ENCODE results near the gene SOX13. TPM values are rescaled to one million over a fixed set of nuclear protein-coding genes. Genes with fewer than 3 reads are reported as not detected.
A peak's percentile ranks its signal among the peaks of the same experiment; 100 is the strongest.

Gene SOX13
- total RNA-seq, 2 experiments from 2014 or later: 7.4 to 7.8 TPM

DNA sequence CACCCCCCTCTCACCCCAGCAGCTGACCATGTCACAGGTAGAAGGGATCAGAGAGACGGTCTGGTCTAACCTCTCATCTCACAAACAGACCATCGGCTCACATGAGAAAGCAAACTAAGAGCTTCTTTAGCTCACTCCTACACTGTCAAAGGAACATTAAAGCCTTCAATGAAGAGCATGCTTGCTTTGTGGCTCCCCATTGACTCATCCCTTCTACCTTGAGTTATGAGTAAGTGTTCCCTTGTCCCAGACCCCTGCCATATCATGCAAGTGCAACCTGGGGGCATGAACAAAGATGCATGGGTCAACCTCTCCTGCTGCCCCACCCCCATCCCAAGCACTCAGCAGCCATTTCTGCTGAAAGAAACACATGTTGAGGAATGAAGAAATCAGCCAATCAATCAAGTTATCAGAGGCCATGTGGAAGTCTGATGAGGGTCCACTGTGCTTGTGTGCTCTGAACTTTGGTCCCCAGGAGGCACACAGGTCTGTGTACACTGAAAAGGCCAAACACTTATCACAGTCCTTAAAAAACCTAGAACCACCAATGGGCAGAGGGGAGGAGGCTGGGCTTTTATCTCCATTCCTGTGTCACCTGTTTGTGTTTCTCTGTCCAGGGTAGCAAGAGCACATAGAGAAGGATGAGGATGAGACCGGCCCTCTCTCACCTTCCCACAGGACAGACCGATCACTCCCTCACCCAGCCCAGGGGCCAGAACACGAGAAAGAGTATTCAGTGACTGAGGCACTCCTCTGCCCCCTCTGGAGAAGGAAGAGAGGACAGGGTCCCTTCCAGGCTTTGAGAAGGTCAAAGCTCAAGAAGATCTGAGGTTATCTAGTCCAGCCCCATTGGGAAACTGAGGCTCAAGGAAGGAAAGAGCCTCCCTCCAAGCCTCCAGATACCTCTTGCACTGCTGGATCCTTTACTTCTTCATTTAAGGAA lies 69.4 kb downstream of the SOX13 start:
- no peak for DNase-seq
- CTCF ChIA-PET: no interaction called here
- H3K27ac Mint-ChIP-seq: no peak overlapping the region
- no peaks in the 10 kb centered on the region for H3K4me1 Mint-ChIP-seq
- POLR2A ChIA-PET: no interaction called here
- no peak overlapping the region for H3K4me3 Mint-ChIP-seq
- no peaks in the 10 kb centered on the region for H3K36me3 Mint-ChIP-seq (ENCODE audit: low read depth)
- no peaks in the 10 kb centered on the region for H3K27me3 Mint-ChIP-seq
- H3K9me3 Mint-ChIP-seq: no peaks in the 10 kb centered on the region

DNA sequence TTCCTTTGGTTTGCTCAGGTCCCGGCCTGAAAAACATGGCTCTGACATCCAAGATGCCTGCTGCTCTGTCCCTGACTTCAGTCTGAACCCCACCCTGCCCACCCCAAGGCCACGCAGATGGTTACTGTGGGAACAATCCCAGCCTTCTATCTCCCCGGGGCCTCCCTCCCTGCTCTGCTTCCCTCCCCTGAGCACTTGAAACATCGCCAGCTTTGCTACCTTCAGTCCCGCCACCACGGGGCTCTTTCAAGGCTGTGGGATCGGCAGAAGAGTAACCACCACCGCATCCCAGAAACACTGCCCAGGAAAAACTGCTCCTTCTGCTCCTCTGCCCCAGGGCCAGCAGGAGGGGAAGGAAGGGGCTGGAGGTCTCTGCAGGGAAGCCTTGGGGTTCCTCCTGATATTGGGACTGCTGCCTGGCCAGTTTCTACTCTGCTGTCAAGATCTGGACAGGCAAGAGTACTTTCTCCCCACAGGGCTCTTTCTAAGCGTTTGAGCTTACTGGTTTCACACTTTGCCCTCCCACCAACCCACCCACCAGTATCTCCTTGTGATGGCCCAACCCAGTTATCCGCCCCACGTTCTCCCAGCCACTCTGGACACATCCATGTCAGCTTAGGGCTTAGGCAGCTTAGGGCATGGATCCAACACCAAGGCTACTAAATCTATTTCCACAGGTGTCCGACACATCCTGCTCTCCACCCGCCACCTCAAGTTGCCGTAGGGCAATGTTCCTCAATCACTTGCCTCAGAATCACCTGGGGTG lies 70.5 kb downstream of the SOX13 start:
- Mint-ChIP-seq H3K36me3 (ENCODE audit: low read depth) (no peaks in the 10 kb centered on the region), H3K4me3 (no peak overlapping the region), H3K9me3 (no peaks in the 10 kb centered on the region), H3K27me3 (no peaks in the 10 kb centered on the region), H3K27ac (no peak overlapping the region), H3K4me1 (no peaks in the 10 kb centered on the region)
- POLR2A ChIA-PET: no interaction called here
- CTCF ChIA-PET: interaction anchor here (1.4 kb wide), 1 partner anchor 15 kb away, joined by 3 read pairs; no protein-coding TSS in a partner anchor
- no peak for DNase-seq

DNA sequence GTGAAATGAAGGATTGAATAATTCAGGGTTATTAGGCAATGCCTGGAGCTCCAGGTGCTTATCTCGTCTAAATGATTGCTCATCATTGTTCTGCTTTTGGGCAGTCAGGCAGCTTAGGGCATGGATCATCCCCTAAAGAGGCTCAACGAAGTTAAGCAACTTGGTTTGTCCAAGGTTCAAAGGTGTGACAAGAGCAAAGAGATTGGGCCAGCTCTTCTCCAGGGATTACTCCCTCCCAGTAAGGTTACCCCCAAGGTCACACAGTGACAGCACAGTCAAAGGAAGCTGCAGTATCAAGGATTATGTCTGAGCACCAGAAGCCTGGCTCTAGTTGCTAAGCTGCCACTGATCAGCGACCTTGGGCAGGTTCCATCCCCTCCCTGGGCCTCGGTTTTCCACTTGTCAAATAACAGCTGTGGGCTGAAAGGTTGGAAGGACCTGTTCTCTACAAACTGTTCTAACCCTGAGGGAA lies 72.2 kb downstream of the SOX13 start:
- POLR2A ChIA-PET: no interaction called here
- no peak overlapping the region for H3K27ac Mint-ChIP-seq
- no peaks in the 10 kb centered on the region for H3K36me3 Mint-ChIP-seq (ENCODE audit: low read depth)
- CTCF ChIA-PET: no interaction called here
- no peaks in the 10 kb centered on the region for H3K4me1 Mint-ChIP-seq
- DNase-seq: no peak
- peaks cover 2% of the 10 kb centered on the region for H3K27me3 Mint-ChIP-seq
- H3K9me3 Mint-ChIP-seq: no peaks in the 10 kb centered on the region
- no peak overlapping the region for H3K4me3 Mint-ChIP-seq

DNA sequence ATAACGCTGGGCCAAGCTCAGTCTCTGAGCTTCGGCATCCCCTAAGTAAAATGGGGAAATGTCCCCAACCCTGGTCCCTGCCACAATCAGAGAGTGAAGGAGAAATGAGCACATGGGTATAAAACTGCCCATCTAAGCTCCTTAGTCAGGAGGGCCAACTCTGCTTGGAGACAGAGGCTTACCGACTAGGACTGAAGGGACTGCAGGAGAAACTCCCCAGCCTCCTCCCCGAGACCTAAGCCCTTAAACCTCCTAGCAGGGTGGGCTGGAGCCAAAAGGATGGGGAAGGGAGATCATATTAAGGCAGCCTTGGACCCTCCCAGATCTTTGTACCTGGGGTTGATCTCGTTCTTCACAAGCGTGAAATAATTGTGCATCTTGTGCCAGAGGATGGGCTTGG lies 73.4 kb downstream of the SOX13 start:
- peaks cover 10% of the 10 kb centered on the region for H3K27me3 Mint-ChIP-seq
- no peak overlapping the region for H3K4me3 Mint-ChIP-seq
- no peak for DNase-seq
- POLR2A ChIA-PET: no interaction called here
- CTCF ChIA-PET: no interaction called here
- H3K9me3 Mint-ChIP-seq: no peaks in the 10 kb centered on the region
- no peaks in the 10 kb centered on the region for H3K36me3 Mint-ChIP-seq (ENCODE audit: low read depth)
- H3K27ac Mint-ChIP-seq: no peak overlapping the region
- H3K4me1 Mint-ChIP-seq: no peaks in the 10 kb centered on the region

DNA sequence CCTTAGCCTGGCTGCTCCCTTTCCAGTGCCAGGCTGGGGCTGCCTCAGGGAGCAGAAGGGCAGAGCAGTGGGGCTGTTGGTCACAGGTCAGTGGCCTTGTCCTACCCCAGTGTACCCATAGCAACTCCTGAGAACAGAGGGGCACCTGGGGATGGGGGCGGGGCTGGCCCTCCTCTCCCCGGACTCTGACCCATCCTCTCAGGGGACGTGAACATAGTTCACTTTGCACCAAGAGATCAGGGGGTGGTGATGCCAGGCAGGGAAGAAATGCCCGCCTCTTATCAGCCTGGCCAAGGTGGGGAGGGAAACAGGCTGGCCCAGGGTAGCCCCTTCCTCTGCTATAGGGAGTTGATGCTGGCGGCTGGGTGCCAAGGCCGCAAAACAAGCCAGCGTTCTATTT lies 74.0 kb downstream of the SOX13 start:
- no peaks in the 10 kb centered on the region for H3K36me3 Mint-ChIP-seq (ENCODE audit: low read depth)
- CTCF ChIA-PET: no interaction called here
- H3K4me3 Mint-ChIP-seq: no peak overlapping the region
- peaks cover 10% of the 10 kb centered on the region for H3K27me3 Mint-ChIP-seq
- POLR2A ChIA-PET: no interaction called here
- H3K9me3 Mint-ChIP-seq: no peaks in the 10 kb centered on the region
- H3K27ac Mint-ChIP-seq: no peak overlapping the region
- no peaks in the 10 kb centered on the region for H3K4me1 Mint-ChIP-seq
- no peak for DNase-seq

DNA sequence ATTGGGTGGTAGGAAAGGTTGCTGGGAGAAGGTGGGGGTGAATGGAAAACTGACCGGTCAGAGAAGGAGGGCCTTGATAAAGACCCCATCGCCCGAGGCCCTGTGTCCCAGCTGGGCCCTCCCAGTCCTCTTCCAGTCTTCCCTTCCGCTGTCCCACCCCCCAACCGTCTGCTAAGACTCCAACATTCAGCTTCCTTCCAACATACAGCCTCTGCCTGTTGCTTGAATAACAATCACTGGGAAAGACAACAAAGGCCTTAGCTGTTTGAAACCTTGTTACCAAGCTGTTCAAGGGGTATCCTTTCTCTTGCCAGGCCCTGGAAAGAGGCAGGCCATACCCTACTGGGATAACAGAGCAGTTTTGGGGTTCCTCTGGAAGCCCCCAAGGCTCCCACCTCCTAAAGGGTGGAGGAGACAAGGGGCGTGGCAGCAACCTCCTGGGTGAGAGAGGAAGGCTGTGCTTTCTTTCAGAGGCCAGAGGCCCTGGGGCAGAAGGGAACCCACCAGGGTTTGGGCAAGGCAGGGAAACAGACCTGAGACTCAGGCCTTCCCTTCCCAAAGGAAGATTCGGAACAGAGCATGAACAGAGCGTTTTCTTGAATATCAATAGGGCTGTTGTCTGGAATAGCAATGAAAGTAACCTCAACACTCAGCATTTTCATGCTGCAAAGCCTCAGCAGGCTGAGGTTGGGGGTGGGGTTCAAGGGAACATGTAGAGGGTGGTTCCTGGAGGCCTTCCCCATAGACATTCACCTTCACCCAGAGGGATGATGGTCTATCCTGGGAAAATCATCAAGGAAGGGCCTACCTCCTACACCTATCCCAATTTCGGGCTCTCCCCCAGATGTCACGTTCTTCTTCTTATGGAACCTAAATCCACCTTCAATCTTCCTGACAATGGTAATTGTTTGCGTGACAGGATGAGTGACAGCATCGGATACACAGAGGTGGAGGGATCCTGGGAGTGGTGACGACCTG lies 74.8 kb downstream of the SOX13 start:
- H3K4me1 Mint-ChIP-seq: no peaks in the 10 kb centered on the region
- POLR2A ChIA-PET: no interaction called here

DNA sequence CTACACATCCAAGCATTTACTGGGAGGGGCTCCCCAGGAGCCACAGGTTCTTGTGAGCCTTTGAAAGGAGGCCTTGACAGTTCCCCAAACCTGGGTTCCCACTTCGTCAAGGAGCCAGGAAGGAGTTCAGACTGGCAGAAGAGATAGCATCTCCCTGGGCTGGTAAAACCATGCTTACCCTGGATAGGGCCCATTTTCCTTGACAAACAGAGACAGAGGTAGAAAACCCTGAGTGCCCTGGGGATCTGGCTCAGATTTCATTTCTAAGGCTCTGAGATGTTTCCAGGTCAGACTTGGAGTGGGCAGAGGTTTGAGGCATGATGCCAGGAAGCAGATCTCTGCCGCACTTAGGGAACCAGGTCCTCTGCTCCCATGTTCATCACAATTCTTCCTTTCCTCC lies 76.2 kb downstream of the SOX13 start:
- Mint-ChIP-seq H3K27me3 (peaks cover 17% of the 10 kb centered on the region), H3K9me3 (no peaks in the 10 kb centered on the region), H3K27ac (no peak overlapping the region), H3K4me1 (peaks cover 2% of the 10 kb centered on the region), H3K36me3 (ENCODE audit: low read depth) (no peaks in the 10 kb centered on the region), H3K4me3 (no peak overlapping the region)
- CTCF ChIA-PET: no interaction called here
- no peak for DNase-seq
- POLR2A ChIA-PET: no interaction called here

More for the DNA sequence above, 74.8 kb downstream of the SOX13 start:
- peaks cover 13% of the 10 kb centered on the region for H3K27me3 Mint-ChIP-seq
- no peaks in the 10 kb centered on the region for H3K9me3 Mint-ChIP-seq
- H3K27ac Mint-ChIP-seq: no peak overlapping the region
- DNase-seq: no peak
- H3K4me3 Mint-ChIP-seq: no peak overlapping the region
- H3K36me3 Mint-ChIP-seq (ENCODE audit: low read depth): no peaks in the 10 kb centered on the region
- CTCF ChIA-PET: no interaction called here

DNA sequence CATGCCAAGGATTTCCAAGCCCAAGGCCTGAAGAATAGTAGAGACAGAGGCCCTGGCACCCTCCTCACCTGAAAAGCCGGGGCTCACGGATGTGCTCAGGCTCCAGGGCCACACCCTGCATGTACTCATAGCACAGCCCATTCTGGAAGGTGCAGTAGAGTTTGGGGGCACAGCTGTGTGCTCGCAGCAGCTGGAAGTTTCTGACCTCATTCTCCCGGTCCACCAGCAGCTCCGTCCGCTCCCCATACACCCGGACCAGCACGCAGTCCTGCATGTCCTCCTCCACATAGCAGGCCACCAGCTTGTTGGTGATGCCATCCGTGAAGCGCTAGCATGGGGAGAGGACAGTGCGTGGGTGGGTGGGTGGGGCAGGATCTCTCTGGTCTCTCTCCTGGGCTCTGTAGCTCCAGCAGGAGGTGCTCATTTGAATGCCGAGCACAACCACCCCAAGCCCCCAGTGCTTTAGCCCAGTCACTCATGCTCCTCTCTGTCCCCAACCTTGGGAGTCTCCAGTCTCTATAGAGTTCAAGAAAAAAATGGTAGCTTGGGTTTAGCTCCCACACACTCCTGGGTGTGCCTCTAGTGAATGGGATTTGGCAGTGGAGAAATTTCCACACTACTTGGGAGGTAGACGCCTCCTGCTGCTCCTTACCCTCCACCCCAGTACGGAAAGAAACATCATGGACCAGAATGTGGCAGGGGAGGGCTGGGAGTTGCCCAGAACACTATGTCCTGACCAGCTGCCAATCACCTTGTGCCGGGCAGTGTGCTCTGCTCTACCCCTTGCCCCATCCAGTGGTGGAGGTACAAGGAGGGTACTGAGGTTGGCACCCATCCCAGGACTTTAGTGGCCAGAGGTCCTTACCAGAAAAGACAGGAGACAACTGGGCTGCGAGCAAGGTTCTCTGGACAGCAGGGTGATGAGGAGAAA lies 77.0 kb downstream of the SOX13 start:
- POLR2A ChIA-PET: no interaction called here
- Mint-ChIP-seq H3K9me3 (no peaks in the 10 kb centered on the region), H3K27me3 (peaks cover 19% of the 10 kb centered on the region), H3K36me3 (ENCODE audit: low read depth) (no peaks in the 10 kb centered on the region), H3K4me1 (peaks cover 2% of the 10 kb centered on the region), H3K4me3 (peak overlapping the region; percentile 18), H3K27ac (no peak overlapping the region)
- CTCF ChIA-PET: interaction anchor here (1.6 kb wide), 1 partner anchor 13 kb away, joined by 5 read pairs; no protein-coding TSS in a partner anchor
- no peak for DNase-seq

DNA sequence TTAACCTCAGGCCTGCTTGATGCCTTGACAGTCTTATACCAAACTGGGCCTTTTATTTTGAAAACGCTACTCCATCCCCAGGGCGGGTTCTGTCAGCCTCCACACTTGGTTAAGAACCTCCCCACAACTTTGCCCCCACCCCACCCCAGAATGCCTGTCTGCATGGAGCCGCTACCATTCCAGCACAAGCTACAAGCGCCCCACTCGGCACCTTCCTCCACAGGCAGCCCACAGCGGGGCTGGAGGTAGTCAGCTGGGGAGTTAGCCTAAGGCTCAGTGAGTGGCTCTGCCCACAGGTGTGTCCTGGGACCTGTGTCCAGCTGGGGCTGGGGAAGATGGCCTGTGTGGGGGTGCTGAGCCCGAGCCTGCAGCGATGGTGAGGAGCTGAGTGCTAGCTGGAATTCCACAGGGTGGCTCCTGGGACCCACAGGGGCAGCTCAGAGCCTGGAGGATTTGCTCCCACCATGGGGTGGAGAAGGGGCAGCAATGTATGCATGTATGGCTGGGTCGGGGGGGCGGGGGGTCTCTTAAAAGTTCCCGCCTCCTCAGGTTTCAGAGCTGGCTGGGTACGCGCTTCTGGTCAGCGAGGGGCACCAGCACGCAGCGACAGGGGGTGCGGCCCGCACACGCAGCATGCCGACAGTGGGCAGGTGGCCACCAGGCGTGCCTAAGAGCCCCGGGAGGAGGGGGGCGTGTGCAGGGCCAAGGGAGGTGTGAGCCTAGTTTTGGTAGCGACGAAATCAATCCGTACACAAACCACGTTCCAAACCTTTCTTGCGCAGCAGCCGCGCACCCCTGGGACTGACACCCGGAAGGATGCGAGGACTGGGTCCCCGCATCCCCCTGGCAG lies 78.0 kb downstream of the SOX13 start:
- Mint-ChIP-seq H3K27ac (no peak overlapping the region), H3K27me3 (peaks cover 19% of the 10 kb centered on the region), H3K36me3 (ENCODE audit: low read depth) (no peaks in the 10 kb centered on the region), H3K9me3 (no peaks in the 10 kb centered on the region), H3K4me3 (peak overlapping the region; percentile 43), H3K4me1 (peaks cover 2% of the 10 kb centered on the region)
- POLR2A ChIA-PET: no interaction called here
- no peak for DNase-seq
- CTCF ChIA-PET: interaction anchor here (0.6 to 1.6 kb wide), 2 partner anchors 12 to 292 kb away, joined by 3 to 5 read pairs; no protein-coding TSS in a partner anchor

DNA sequence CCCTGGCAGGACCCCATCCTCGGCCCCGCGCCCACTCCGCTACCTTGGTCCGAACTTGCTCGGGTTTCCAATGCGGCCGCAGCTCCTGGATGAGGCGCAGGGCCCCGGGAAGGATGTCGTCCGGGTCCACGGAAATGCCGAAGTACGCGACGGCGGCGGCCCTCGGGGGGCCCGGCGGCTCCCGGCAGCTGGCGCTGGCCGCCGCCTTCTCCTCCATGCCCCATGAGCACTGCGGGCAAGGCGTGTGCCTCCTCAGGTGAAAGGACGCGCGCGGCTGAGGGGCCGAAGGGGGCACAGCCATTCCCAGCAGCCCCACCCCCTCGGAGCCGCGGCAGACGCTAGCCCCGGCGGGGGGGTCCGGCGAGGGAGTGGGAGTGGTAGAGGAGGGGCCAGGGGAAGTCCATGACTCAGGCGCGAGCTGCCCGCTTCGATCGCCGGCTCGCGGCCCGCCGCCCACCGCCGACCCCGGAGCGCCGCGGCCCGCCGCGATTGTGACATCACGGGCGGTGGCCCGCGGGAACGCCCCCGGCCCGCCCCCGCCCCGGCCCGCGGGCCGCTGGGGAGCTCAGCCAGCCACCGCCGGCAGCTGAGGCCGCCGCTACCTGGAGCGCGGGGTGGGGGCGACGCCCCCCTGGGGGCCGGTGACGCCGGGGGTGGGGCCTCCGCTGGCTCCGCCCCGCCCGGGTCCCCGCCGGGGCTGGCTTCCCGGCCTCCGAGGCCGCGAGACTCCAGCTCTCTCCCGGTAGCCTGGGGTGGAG lies 78.8 kb downstream of the SOX13 start, which contains the start of gene ETNK2:
Gene ETNK2, minus strand, starts transcription at position 493 of the 758 bp plus-strand sequence. Its CDS starts 192 bp downstream, at position 301.
- H3K27me3 Mint-ChIP-seq: peaks cover 19% of the 10 kb centered on the region
- ChIA-PET POLR2A (no interaction called here), CTCF (interaction anchor here (0.6 kb wide), 1 partner anchor 292 kb away, joined by 3 read pairs; no protein-coding TSS in a partner anchor)
- H3K4me3 Mint-ChIP-seq: peak within 1 kb of the TSS; percentile 50
- H3K4me1 Mint-ChIP-seq: peaks cover 2% of the 10 kb centered on the region
- no peaks in the 10 kb centered on the region for H3K36me3 Mint-ChIP-seq (ENCODE audit: low read depth)
- H3K9me3 Mint-ChIP-seq: no peaks in the 10 kb centered on the region
- peak; percentile 27 for DNase-seq
- H3K27ac Mint-ChIP-seq: no peak within 1 kb of the TSS

Measured in activated CD4-positive, alpha-beta memory T cell treated with anti-CD3 and anti-CD28 coated beads, Interleukin-2, amount 10 ng/mL, durations not matched to agents 7 days and 5 days (primary cell).